ENCODE measurements around the gene PKHD1.

The PKHD1 gene

DNA sequence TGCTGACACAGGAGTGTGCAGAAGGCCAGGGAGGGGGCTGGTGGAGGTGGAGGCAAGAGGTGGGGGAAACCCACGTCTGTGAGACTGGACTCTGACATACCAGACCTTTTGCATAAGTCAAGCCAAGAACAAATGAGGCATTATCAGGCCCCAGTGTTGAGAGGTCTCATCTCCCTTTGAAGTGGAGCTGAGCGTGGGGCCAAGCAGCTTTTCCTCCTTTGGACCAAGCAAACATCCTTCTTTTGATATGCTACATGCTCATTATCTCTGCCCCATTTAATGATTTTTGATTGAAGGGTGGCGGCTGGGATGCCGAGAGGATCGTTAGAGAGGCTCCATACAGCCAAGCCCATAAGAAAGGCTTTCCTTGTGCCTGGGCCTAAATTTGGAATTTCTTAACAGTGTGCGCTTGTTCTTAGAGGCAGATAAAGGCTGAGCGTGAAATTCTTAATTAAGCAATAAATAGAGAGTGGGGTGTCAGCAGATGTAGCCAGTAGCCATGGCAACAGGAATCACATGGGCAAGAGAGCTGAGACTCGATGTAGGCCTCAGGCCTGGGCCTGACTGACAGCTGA lies 244.5 kb downstream of the PKHD1 start:
- DNase-seq, result no peak

GRCh38 chr6:51842061-51842803 lies 245.2 kb downstream of the PKHD1 start:
- no peak for DNase-seq

DNA sequence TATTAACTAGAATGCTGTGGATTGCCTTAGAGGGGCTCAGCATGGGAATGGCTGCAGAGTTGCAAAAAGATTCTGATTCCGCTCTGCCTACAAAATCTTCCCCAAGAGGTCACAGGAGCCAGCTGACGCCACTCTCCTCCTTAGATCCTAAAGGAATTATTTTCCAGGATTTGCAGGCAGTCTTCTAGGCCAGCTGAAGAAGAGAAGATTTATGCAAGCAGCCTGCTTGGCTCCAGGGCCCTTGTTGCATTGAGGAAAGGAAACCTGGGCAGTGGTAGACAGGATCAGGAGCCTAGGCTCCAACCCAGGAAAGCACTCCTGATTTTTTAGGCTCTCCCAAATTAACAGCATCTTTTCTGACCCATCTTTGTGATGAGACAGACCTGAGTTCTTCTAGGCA lies 245.8 kb downstream of the PKHD1 start:
- no peak for DNase-seq

DNA sequence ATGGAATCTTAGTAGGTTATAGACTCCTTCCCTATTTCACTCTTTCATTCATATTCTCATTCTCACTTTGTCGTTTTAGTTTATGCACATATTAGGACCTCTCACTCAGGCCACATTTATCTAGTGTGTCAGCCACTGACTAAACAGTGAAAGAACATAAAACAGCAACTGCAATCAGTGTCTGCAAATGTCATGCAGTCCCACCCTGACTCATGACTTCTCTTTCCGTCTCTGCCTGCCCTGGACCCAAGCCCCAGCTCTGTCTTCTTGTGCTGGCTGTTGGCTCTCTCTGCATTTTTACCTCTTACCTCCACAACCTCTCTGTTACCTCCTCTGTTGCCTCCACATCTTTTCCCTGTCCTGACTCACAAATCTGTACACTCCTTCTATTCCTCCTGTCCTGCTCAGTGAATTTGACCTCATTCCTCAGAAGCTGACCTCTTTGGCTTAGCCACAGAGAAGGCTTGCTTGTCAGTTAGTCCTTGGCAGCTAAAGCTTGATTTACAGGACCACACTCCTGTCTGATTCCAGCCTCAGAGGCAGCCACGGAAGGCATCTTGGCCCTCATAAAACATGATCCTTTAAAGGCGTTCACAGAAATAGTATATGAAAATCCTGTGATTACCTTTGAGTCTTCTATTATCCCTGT lies 247.6 kb downstream of the PKHD1 start:
- DNase-seq, result no peak

GRCh38 chr6:51830666-51831065 lies 256.7 kb downstream of the PKHD1 start:
- DNase-seq, result no peak

DNA sequence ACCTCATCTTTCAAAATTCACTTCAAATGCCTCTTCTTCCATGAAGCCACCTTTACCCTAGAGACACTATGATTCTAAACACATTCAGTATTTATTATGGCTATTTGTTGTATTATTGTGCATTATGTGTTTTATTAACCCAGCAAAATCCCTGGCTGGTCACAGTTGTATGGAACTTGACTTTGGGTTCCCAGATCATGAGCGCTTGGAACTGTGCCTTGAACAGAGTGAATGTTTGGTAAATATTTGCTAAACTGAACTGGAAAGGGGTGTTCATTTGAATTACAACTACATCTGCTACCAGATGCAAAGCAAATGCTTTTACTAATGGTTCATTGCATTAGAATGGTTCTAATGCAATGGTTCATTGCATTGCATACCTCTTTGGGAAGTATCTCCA lies 259.8 kb downstream of the PKHD1 start:
- no peak for DNase-seq

DNA sequence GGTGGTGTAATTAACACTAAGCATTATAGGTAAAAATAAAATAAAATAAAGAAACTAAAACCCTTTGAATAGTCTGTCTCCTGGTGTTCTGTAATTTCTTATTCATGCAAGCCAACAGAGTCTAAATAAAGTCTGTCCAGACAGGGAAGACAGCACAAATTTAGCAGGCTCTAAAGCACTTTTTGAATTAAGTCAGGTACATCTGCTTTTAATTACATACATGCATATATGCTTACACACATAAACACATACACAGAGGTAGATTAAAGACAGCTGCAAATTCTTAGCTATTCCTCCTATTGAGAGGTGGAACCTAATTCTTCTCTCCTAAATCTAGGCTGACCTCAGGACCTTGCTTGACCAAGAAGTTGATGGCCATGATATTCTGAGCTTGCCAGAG lies 262.5 kb downstream of the PKHD1 start:
- no peak for DNase-seq

GRCh38 chr6:51820555-51820954 lies 266.9 kb downstream of the PKHD1 start:
- no peak for DNase-seq

GRCh38 chr6:51818520-51819022 lies 268.8 kb downstream of the PKHD1 start:
- no peak for DNase-seq

DNA sequence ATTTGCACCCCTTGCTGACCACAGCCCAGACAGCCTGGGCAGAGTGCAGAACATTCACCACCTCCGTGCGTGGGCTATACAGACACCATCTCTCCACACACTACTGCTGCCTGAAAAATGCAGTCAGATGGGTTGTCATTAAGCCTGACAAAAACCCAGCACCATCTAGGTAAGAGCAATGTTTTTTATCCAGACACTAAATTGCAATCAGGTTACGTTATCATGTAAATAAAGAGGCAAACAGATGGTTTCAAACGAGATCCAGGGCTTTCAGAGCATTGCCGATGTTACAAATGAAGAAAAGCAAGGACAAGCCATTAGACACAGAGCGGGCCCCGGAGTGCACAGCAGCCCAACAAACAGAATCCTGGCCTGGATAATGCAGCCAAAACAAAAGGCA lies 269.6 kb downstream of the PKHD1 start:
- DNase-seq, result no peak

- DNase-seq, result no peak
Observed at GRCh38 chr6:51814418-51814817, 273.0 kb downstream of the PKHD1 start.

GRCh38 chr6:51813904-51814303 lies 273.5 kb downstream of the PKHD1 start:
- no peak for DNase-seq

GRCh38 chr6:51812231-51812630 lies 275.2 kb downstream of the PKHD1 start:
- no peak for DNase-seq

- DNase-seq, result no peak
Observed at GRCh38 chr6:51805517-51805916, 281.9 kb downstream of the PKHD1 start.

GRCh38 chr6:51800603-51801002 lies 286.8 kb downstream of the PKHD1 start:
- DNase-seq, result no peak

- DNase-seq, result no peak
Observed at GRCh38 chr6:51793393-51793792, 294.0 kb downstream of the PKHD1 start.

DNA sequence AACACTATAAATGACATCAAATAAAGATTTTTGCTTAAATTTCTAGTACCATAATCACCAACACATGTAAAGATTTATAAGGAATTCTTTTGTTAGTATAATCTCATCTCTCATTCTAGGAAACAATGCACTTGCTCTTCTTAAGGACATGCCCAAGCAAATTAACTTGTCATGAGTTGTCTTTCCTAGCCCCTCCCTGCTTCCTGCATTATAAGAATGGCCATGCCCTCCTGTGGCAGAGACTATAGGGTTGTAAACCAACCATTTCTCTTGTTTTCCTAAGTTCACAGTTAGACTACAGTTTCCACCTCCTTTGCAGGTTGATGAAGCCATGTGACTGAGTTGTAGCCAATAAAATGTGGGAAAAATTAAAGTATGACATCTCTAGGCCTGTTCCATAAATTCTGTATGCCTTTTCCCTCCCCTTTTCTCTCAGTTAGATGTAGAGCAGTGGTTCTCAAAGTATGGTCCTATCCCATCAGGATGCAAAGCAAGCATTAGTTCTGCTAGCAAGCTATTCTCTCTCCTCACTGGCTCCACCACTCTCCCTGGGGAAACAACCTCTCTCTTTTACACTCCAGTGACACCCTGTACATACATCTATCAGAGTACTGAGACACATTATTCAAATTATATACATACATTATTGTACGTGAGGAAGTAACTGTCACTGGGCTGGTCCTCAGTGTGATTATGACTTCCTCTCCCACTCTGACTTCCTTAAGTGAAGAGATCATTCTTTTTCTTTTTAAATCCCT lies 295.0 kb downstream of the PKHD1 start:
- DNase-seq, result no peak

DNA sequence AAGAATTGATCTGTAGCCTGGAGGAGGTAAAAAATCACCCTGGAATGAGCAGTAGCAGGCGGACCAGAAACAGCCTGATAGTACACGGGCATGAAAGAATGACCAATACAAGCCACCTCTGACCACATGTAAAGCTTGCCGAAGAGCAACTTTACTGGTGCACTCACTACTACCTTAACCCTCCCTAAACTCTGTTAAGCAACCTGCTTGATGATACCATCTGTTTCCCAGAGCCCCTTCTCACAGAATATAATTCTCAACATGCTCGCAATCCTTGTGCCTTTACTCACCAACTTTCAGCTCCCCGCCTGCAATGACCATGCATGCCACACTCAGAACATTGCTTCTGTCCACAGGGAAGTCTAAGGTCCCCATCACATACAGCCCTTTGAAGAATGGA lies 296.5 kb downstream of the PKHD1 start:
- DNase-seq, result no peak

DNA sequence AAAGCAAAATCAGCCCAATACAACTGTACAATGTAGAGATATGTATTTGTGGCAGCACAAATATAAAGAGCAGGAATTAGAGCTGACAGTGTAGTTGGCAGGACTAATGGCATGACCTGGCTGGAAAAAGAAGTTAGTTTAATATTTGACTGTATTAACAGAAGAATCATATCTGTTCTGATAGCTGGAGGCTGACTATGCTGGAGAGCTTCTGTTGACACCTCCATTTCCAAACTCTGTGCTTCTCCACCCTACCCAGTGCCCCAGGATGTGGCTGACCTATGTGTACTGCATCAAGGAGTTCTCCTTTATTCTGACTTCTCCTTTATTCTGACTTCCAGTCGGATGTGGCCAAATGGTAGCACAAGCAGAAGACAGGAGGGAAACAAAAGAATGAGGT lies 299.3 kb downstream of the PKHD1 start:
- no peak for DNase-seq

DNA sequence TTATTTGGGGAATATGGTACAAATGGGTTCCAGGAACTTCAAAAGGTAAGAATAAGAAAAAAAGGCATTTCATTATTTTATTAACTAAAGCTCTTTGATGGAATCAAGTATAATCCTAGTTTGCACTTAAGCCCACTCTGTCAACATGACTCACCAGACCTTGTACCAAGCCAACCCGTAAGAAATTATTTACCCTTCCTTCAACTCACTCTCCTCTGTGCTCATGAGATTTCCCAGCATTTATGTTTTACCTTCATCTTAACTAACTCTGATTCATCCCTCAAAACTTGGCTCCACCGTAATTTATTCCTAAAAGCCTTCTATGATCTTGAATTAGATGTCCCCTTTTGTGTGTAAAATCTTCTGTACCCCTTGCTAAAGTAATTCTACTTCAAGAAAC lies 308.7 kb downstream of the PKHD1 start:
- DNase-seq, result no peak

- DNase-seq, result no peak
Observed at GRCh38 chr6:51777618-51778017, 309.8 kb downstream of the PKHD1 start.

- no peak for DNase-seq
Observed at GRCh38 chr6:51775942-51776860, 311.2 kb downstream of the PKHD1 start.

Measured in NCI-H524 treated with DMSO at 0.1 percent for 48 hours (cell line).